Measurements from ENCODE around the gene SIVA1. TPM values are rescaled to one million over a fixed set of nuclear protein-coding genes. Genes with fewer than 3 reads are reported as not detected.

Gene SIVA1
- total RNA-seq, 2 experiments from 2014 or later = 97.6 to 109 TPM

DNA sequence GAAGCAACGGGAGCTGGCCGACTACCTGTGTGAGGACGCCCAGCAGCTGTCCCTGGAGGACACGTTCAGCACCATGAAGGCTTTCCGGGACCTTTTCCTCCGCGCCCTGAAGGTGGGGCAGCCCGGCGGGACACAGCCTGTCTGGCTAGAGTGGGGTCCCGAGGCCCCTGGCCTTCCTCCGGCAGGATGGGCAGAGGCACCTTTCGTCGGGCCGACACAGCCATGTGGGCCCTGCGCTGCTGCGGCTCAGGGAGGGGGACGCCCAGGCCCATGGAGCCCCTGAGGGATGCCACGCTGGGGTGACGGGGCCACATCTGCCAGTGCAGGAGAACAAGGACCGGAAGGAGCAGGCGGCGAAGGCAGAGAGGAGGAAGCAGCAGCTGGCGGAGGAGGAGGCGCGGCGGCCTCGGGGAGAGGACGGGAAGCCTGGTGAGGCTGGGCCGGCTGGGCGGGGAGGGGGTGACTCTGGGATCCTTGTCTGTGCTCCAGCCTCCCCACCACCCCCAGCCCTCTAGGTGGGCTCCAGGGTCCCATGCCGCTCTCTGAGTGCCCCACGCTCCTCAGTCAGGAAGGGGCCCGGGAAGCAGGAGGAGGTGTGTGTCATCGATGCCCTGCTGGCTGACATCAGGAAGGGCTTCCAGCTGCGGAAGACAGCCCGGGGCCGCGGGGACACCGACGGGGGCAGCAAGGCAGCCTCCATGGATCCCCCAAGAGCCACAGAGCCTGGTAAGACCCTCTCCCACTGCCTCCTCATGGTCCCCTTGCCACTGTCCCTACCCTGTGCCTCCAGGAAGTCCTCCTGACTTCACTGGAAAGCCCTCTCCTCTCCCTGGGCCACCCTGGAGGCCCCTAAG is 39.8 kb upstream of the SIVA1 start:
- ChIA-PET POLR2A (no interaction called here), CTCF (no interaction called here)
- intact Hi-C loops (cut with micrococcal nuclease) = no loop called here

DNA sequence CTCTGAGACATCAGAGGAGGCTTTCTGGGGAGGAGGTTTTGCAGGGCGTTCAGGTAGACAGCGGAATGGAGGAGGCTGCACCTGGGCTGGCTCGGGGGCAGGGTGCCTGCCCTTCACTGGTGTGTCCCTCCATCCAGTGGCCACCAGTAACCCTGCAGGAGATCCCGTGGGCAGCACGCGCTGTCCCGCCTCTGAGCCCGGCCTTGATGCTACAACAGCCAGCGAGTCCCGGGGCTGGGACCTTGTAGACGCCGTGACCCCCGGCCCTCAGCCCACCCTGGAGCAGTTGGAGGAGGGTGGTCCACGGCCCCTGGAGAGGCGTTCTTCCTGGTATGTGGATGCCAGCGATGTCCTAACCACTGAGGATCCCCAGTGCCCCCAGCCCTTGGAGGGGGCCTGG is 38.9 kb upstream of the SIVA1 start:
- H3K27me3 Mint-ChIP-seq = no peaks in the 10 kb centered on the region
- intact Hi-C loops (cut with micrococcal nuclease) = no loop called here
- ChIA-PET CTCF (no interaction called here), POLR2A (no interaction called here)
- no peak for DNase-seq
- no peaks in the 10 kb centered on the region for H3K9me3 Mint-ChIP-seq
- H3K4me1 Mint-ChIP-seq (ENCODE audit: low read depth) = no peaks in the 10 kb centered on the region
- no peak overlapping the region for H3K27ac Mint-ChIP-seq
- peaks cover 6% of the 10 kb centered on the region for H3K36me3 Mint-ChIP-seq
- H3K4me3 Mint-ChIP-seq = no peak overlapping the region

More for the DNA sequence above, 39.8 kb upstream of the SIVA1 start:
- Mint-ChIP-seq H3K27ac (no peak overlapping the region), H3K4me1 (ENCODE audit: low read depth) (peaks cover 1% of the 10 kb centered on the region), H3K27me3 (no peaks in the 10 kb centered on the region), H3K9me3 (no peaks in the 10 kb centered on the region), H3K36me3 (peaks cover 6% of the 10 kb centered on the region), H3K4me3 (no peak overlapping the region)
- DNase-seq = no peak

- Mint-ChIP-seq H3K4me3 (no peak overlapping the region), H3K27me3 (no peaks in the 10 kb centered on the region), H3K27ac (no peak overlapping the region), H3K36me3 (peaks cover 6% of the 10 kb centered on the region), H3K9me3 (no peaks in the 10 kb centered on the region), H3K4me1 (ENCODE audit: low read depth) (no peaks in the 10 kb centered on the region)
- ChIA-PET POLR2A (no interaction called here), CTCF (no interaction called here)
- no peak for DNase-seq
- intact Hi-C loops (cut with micrococcal nuclease) = no loop called here
Measured at GRCh38 chr14:104714681-104715080, 38.3 kb upstream of the SIVA1 start.

DNA sequence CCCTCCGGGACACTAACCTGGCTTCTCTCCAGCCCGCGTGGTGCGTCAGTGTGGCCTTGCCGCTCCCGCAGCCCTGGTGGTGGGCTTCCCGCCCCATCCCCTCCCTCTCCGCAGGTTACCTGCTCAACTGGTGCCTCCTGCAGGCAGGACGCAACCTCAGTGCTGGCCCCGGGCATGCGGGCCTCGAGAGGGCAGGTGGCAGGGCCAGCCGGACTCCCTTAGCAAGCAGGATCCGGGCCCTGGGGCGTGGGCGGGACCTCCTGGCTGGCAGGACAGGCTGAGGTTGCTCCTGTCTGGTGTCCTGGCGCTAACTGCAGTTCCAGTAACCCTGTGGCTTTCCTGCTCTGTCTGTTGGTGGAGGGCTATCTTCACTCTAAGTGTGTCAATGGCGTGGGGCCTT is 37.5 kb upstream of the SIVA1 start:
- Mint-ChIP-seq H3K27me3 (no peaks in the 10 kb centered on the region), H3K4me1 (ENCODE audit: low read depth) (no peaks in the 10 kb centered on the region), H3K4me3 (no peak overlapping the region), H3K27ac (no peak overlapping the region), H3K9me3 (no peaks in the 10 kb centered on the region), H3K36me3 (peaks cover 3% of the 10 kb centered on the region)
- intact Hi-C loops (cut with micrococcal nuclease) = no loop called here
- CTCF ChIA-PET = no interaction called here
- POLR2A ChIA-PET = no interaction called here
- DNase-seq = no peak

DNA sequence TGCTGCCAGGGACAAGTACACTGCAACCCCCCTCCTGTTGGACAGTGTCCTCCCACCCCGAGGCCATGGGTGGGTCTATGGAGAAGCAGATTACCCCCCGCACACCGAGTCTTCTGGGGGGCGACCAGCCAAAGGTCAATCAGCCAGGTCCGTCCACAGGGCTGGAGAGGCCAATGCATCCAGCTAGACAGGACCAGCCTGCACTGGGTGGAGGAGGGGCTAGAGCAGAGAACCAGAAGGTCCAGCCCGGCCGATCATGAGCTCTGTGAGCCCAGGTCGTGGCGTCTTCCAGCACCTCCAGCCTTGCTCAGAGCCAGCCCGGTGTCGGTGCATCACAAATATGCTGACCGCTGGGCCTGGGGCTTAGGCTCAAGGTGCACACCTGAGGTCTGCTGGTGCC is 37.1 kb upstream of the SIVA1 start:
- ChIA-PET CTCF (interaction anchor here (0.6 kb wide), 1 partner anchor 50 kb away, joined by 3 read pairs; no protein-coding TSS in a partner anchor), POLR2A (no interaction called here)
- intact Hi-C loops (cut with micrococcal nuclease) = no loop called here
- Mint-ChIP-seq H3K36me3 (peaks cover 3% of the 10 kb centered on the region), H3K27ac (no peak overlapping the region), H3K27me3 (no peaks in the 10 kb centered on the region), H3K4me3 (no peak overlapping the region), H3K9me3 (no peaks in the 10 kb centered on the region), H3K4me1 (ENCODE audit: low read depth) (no peaks in the 10 kb centered on the region)
- no peak for DNase-seq

DNA sequence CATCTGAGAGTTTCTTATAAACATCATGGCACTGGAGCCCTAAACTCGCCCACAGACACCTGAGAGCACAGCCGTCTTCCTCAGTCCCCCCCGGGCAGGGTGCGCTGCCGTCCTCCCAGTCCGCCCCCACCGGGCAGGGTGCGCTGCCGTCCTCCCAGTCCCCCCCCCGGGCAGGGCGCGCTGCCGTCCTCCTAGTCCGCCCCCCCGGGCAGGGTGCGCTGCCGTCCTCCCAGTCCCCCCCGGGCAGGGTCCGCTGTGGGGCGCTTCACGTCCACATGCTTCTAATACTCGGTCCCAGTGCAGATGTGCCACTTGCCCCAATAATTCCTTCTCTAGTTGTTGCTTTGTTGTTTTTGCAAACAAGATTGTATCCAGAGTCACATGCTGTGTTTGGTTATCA is 35.8 kb upstream of the SIVA1 start:
- intact Hi-C loops (cut with micrococcal nuclease) = no loop called here
- H3K9me3 Mint-ChIP-seq = no peaks in the 10 kb centered on the region
- ChIA-PET POLR2A (no interaction called here), CTCF (no interaction called here)
- no peaks in the 10 kb centered on the region for H3K4me1 Mint-ChIP-seq (ENCODE audit: low read depth)
- peaks cover 4% of the 10 kb centered on the region for H3K36me3 Mint-ChIP-seq
- H3K27ac Mint-ChIP-seq = no peak overlapping the region
- H3K4me3 Mint-ChIP-seq = no peak overlapping the region
- no peaks in the 10 kb centered on the region for H3K27me3 Mint-ChIP-seq
- no peak for DNase-seq

DNA sequence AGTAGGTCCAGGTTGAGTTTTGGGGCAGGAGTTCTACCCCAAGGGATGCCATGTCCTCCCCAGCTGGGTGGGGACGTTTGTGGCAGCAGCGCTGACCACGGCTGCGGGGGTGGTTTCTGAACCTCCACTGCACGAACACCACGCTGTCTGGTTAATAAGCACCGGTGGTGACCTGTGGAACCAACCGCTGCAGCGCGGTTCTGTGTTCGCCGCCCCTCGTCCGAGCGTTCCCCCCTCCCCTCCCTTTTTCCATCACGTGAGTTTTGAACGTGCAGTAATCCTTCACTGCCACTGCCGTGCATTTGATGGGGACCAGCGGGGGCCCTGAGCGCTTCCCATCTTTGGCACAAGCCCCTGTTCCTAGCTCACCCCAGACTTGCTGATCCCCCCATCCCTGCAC is 35.3 kb upstream of the SIVA1 start:
- Mint-ChIP-seq H3K4me1 (ENCODE audit: low read depth) (no peaks in the 10 kb centered on the region), H3K9me3 (no peaks in the 10 kb centered on the region), H3K4me3 (no peak overlapping the region), H3K27ac (no peak overlapping the region), H3K36me3 (peaks cover 4% of the 10 kb centered on the region), H3K27me3 (no peaks in the 10 kb centered on the region)
- intact Hi-C loops (cut with micrococcal nuclease) = no loop called here
- CTCF ChIA-PET = no interaction called here
- POLR2A ChIA-PET = no interaction called here
- DNase-seq = no peak

DNA sequence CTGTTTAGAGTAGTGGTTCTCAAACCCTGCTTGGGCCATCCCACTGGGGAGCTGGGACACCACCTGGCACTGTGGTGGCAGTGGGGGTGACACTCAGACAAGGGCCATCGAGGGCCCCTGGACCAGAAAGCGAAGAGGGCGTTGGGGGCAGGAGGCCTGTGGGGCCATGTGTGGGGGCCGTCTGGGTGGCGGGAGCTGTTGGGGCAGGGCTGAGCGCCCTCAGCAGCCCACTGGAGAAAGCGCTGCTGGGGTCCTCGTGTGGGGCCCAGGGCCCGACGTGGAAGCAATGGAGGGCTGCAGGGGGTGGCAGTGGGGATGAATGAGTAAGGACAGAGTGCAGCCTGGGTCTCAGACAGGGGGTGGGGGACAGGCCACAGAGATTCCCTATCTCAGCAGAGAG is 34.8 kb upstream of the SIVA1 start:
- no peaks in the 10 kb centered on the region for H3K9me3 Mint-ChIP-seq
- DNase-seq = no peak
- ChIA-PET CTCF (no interaction called here), POLR2A (no interaction called here)
- peaks cover 4% of the 10 kb centered on the region for H3K36me3 Mint-ChIP-seq
- H3K4me3 Mint-ChIP-seq = no peak overlapping the region
- intact Hi-C loops (cut with micrococcal nuclease) = no loop called here
- no peaks in the 10 kb centered on the region for H3K4me1 Mint-ChIP-seq (ENCODE audit: low read depth)
- H3K27ac Mint-ChIP-seq = no peak overlapping the region
- H3K27me3 Mint-ChIP-seq = no peaks in the 10 kb centered on the region

DNA sequence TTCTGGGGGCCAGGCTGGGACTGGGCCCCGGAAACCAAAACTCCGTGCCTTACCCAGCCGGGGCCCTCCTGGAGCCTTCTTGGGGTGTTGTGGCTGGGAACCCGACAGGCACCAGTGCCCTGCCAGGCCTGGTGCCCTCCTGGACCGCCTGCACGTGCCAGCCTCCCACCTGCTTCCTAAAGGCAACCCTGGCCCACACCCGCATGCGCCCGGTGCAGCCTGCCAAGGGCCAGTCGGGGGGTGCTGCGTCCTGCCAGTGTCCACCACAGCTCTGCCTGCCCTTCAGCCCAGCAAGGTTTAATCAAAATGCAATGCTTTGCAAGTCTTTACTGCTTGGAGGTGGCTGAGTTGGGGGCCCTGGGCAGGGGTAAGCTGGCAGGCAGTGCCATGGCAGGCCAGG is 34.1 kb upstream of the SIVA1 start:
- Mint-ChIP-seq H3K4me3 (no peak overlapping the region), H3K27ac (no peak overlapping the region), H3K36me3 (peaks cover 4% of the 10 kb centered on the region), H3K27me3 (no peaks in the 10 kb centered on the region), H3K9me3 (no peaks in the 10 kb centered on the region), H3K4me1 (ENCODE audit: low read depth) (no peaks in the 10 kb centered on the region)
- CTCF ChIA-PET = no interaction called here
- intact Hi-C loops (cut with micrococcal nuclease) = no loop called here
- POLR2A ChIA-PET = no interaction called here
- DNase-seq = no peak

GRCh38 chr14:104719343-104719742 is 33.6 kb upstream of the SIVA1 start:
- ChIA-PET CTCF (no interaction called here), POLR2A (no interaction called here)
- intact Hi-C loops (cut with micrococcal nuclease) = no loop called here
- no peaks in the 10 kb centered on the region for H3K4me1 Mint-ChIP-seq (ENCODE audit: low read depth)
- H3K9me3 Mint-ChIP-seq = no peaks in the 10 kb centered on the region
- no peak overlapping the region for H3K4me3 Mint-ChIP-seq
- H3K36me3 Mint-ChIP-seq = peaks cover 4% of the 10 kb centered on the region
- DNase-seq = no peak
- no peak overlapping the region for H3K27ac Mint-ChIP-seq
- no peaks in the 10 kb centered on the region for H3K27me3 Mint-ChIP-seq

GRCh38 chr14:104721505-104722431 is 31.2 kb upstream of the SIVA1 start:
- no peak overlapping the region for H3K4me3 Mint-ChIP-seq
- H3K36me3 Mint-ChIP-seq = peaks cover 4% of the 10 kb centered on the region
- no peaks in the 10 kb centered on the region for H3K4me1 Mint-ChIP-seq (ENCODE audit: low read depth)
- no peaks in the 10 kb centered on the region for H3K9me3 Mint-ChIP-seq
- no peaks in the 10 kb centered on the region for H3K27me3 Mint-ChIP-seq
- H3K27ac Mint-ChIP-seq = no peak overlapping the region
- intact Hi-C loops (cut with micrococcal nuclease) = loop anchor here (2.0 kb wide), 1 partner anchor 105 kb away; no protein-coding TSS in a partner anchor
- DNase-seq = no peak
- ChIA-PET CTCF (interaction anchor here (0.6 to 1.5 kb wide), 3 partner anchors 13 to 1020 kb away, joined by 3 to 5 read pairs (median 3); no protein-coding TSS in a partner anchor), POLR2A (no interaction called here)

- ChIA-PET POLR2A (no interaction called here), CTCF (interaction anchor here (0.6 to 3.3 kb wide), 7 partner anchors 11 to 68 kb away, joined by 3 to 12 read pairs (median 3); no protein-coding TSS in a partner anchor)
- H3K27ac Mint-ChIP-seq = no peak overlapping the region
- DNase-seq = no peak
- H3K36me3 Mint-ChIP-seq = peaks cover 2% of the 10 kb centered on the region
- H3K4me1 Mint-ChIP-seq (ENCODE audit: low read depth) = no peaks in the 10 kb centered on the region
- H3K9me3 Mint-ChIP-seq = no peaks in the 10 kb centered on the region
- intact Hi-C loops (cut with micrococcal nuclease) = loop anchor here (2.0 kb wide), 1 partner anchor 104 kb away; no protein-coding TSS in a partner anchor
- H3K27me3 Mint-ChIP-seq = no peaks in the 10 kb centered on the region
- H3K4me3 Mint-ChIP-seq = no peak overlapping the region
Measured at GRCh38 chr14:104722938-104723650, 29.9 kb upstream of the SIVA1 start.
